Astrocyte (in vitro differentiated cells and primary cell): ENCODE results near the gene LIPM. TPM values are rescaled to one million over a fixed set of nuclear protein-coding genes. Genes with fewer than 3 reads are reported as not detected.

Source experiments
- DNase-seq: peaks from one replicate; pipeline ENCODE4 v3.0.0-alpha.2; 2010; ENCODE audit warnings: low read depth
- FAIRE-seq: peaks from 2 replicates; lab custom pipeline; 2011; peaks lifted over from hg19 to GRCh38; lab: Jason Lieb, UNC
- H2AFZ ChIP-seq: 2 replicates; pipeline ENCODE4 v1.6.0; 2012; ENCODE audit warnings: low read depth, low read length, inconsistent platforms
- H3K27ac ChIP-seq: 2 replicates; pipeline ENCODE4 v1.5.1; 2011; ENCODE audit warnings: low read depth, low read length, inconsistent platforms
- H3K27me3 ChIP-seq: 2 replicates; pipeline ENCODE4 v1.6.0; 2011; ENCODE audit warnings: low read length, inconsistent platforms; ENCODE audit not compliant: insufficient read depth
- H3K36me3 ChIP-seq: 2 replicates; pipeline ENCODE4 v1.5.1; 2011; ENCODE audit warnings: low read length, inconsistent platforms; ENCODE audit not compliant: insufficient read depth
- H3K4me1 ChIP-seq: 2 replicates; pipeline ENCODE4 v1.5.1; 2011; ENCODE audit warnings: low read length, inconsistent platforms; ENCODE audit not compliant: insufficient read depth
- H3K4me2 ChIP-seq: 2 replicates; pipeline ENCODE4 v1.6.0; 2012; ENCODE audit warnings: low read length, inconsistent platforms
- H3K4me3 ChIP-seq: 2 replicates; pipeline ENCODE4 v1.5.1; 2011; ENCODE audit warnings: low read depth, mild to moderate bottlenecking, low read length, inconsistent platforms; ENCODE audit not compliant: insufficient read depth
- H3K79me2 ChIP-seq: 2 replicates; pipeline ENCODE4 v1.6.0; 2012; ENCODE audit warnings: mild to moderate bottlenecking, low read length, inconsistent platforms; ENCODE audit not compliant: insufficient read depth
- H3K9ac ChIP-seq: 2 replicates; pipeline ENCODE4 v1.6.0; 2012; ENCODE audit warnings: mild to moderate bottlenecking, low read length, inconsistent platforms
- H3K9me3 ChIP-seq: 2 replicates; pipeline ENCODE4 v1.5.1; 2012; ENCODE audit warnings: low read depth, mild to moderate bottlenecking, low read length, inconsistent platforms; ENCODE audit not compliant: insufficient read depth
- H4K20me1 ChIP-seq: 2 replicates; pipeline ENCODE4 v1.6.0; 2012; ENCODE audit warnings: low read length, inconsistent platforms; ENCODE audit not compliant: insufficient read depth
- H3K27ac Mint-ChIP-seq: one replicate; pipeline ENCODE4 v1.8.0; 2021; ENCODE audit warnings: mild to moderate bottlenecking, mixed read lengths; ENCODE audit not compliant: unreplicated experiment
- H3K27me3 Mint-ChIP-seq: one replicate; pipeline ENCODE4 v1.8.0; 2021; ENCODE audit warnings: low read depth, mixed read lengths; ENCODE audit not compliant: unreplicated experiment
- H3K36me3 Mint-ChIP-seq: one replicate; pipeline ENCODE4 v1.8.0; 2021; ENCODE audit warnings: low read depth, mixed read lengths; ENCODE audit not compliant: unreplicated experiment
- H3K4me1 Mint-ChIP-seq: one replicate; pipeline ENCODE4 v1.8.0; 2021; ENCODE audit warnings: low read depth, mixed read lengths; ENCODE audit not compliant: unreplicated experiment
- H3K4me3 Mint-ChIP-seq: one replicate; pipeline ENCODE4 v1.8.0; 2021; ENCODE audit warnings: mild to moderate bottlenecking, moderate library complexity, mixed read lengths; ENCODE audit not compliant: unreplicated experiment
- H3K9me3 Mint-ChIP-seq: one replicate; pipeline ENCODE4 v1.8.0; 2021; ENCODE audit warnings: mild to moderate bottlenecking, mixed read lengths; ENCODE audit not compliant: unreplicated experiment
- EZH2 ChIP-seq: IDR thresholded peaks from 2 replicates; pipeline ENCODE4 v1.6.1; 2012; ENCODE audit warnings: mild to moderate bottlenecking, low read length, inconsistent platforms; ENCODE audit not compliant: insufficient read depth
- total RNA-seq: library from RNA; stranded (reverse); gene quantifications from 2 replicates; pipeline ENCODE4 v1.2.1, GENCODE V29; 2021
- TF ChIP-seq, protein P1 (sequence below): IDR thresholded peaks from 2 replicates; pipeline ENCODE4 v1.5.1; 2011; ENCODE audit warnings: low read depth, mild to moderate bottlenecking, inconsistent platforms, low read length, moderate library complexity; ENCODE audit not compliant: insufficient read depth

Gene LIPM
- total RNA-seq, 1 donor from 2014 or later = not detected

DNA sequence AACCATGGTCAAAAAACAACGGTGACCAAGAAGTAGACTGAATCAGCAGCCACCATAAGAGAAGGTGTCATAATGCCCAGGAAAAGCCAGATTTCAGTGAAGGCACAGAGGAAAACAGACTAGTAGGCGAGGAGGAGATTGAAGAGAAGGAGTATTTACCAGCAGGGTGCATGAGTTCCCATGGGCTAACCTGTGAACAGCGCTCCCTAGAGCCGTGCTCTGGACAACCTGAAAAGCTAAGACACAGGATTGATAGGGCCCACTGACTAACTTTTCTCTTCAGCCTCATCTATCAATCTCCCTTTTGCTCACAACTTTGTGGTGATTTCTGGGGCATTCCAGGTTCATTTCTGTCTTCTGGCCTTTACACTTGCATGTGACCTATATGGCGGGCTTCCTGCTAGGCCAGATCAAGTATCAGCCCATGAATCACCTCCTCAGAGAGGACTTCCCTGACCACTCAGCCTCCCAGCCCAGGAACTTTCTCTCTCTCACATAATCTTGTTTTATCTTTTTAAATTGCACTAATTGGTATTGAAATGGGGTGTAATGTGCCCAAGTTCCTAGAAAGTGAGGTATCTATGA, 36.3 kb downstream of the LIPM start:
- TF ChIP-seq EZH2 = no peak
- TF ChIP-seq, protein P1, sequence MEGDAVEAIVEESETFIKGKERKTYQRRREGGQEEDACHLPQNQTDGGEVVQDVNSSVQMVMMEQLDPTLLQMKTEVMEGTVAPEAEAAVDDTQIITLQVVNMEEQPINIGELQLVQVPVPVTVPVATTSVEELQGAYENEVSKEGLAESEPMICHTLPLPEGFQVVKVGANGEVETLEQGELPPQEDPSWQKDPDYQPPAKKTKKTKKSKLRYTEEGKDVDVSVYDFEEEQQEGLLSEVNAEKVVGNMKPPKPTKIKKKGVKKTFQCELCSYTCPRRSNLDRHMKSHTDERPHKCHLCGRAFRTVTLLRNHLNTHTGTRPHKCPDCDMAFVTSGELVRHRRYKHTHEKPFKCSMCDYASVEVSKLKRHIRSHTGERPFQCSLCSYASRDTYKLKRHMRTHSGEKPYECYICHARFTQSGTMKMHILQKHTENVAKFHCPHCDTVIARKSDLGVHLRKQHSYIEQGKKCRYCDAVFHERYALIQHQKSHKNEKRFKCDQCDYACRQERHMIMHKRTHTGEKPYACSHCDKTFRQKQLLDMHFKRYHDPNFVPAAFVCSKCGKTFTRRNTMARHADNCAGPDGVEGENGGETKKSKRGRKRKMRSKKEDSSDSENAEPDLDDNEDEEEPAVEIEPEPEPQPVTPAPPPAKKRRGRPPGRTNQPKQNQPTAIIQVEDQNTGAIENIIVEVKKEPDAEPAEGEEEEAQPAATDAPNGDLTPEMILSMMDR = no peak
- no peaks in the 10 kb centered on the region for H3K4me1 ChIP-seq
- H3K4me3 ChIP-seq = no peak overlapping the region
- no peaks in the 10 kb centered on the region for H4K20me1 ChIP-seq
- DNase-seq (no peak), FAIRE-seq (no peak)
- H2AFZ ChIP-seq = no peak overlapping the region
- no peaks in the 10 kb centered on the region for H3K36me3 ChIP-seq
- no peak overlapping the region for H3K4me2 ChIP-seq
- H3K27ac ChIP-seq = no peak overlapping the region
- Mint-ChIP-seq H3K36me3 (no peaks in the 10 kb centered on the region), H3K9me3 (no peaks in the 10 kb centered on the region), H3K27ac (no peak overlapping the region), H3K4me1 (no peaks in the 10 kb centered on the region), H3K4me3 (no peak overlapping the region), H3K27me3 (peaks cover 4% of the 10 kb centered on the region)
- no peak overlapping the region for H3K9ac ChIP-seq
- H3K27me3 ChIP-seq = no peaks in the 10 kb centered on the region
- no peaks in the 10 kb centered on the region for H3K9me3 ChIP-seq
- no peaks in the 10 kb centered on the region for H3K79me2 ChIP-seq

DNA sequence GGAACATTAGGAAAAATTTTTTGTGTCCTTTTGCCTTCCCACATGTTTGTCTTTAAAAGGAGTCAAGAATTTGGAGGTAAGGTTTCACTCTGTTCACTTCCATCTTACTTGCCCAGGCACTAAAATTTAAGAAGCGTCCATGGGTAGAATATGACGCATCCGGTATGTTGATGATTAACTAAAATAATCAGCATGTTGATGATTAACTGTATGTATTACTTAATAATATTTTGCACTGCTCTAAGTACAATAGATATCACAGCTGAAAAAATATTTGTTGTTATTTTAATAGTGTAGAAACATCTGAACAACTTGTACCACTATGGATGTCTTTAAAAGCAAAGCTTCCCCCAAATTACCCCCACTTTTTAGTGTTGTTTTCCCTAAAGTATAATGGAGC, 37.6 kb downstream of the LIPM start:
- no peak overlapping the region for H3K4me3 ChIP-seq
- no peaks in the 10 kb centered on the region for H3K36me3 Mint-ChIP-seq
- H2AFZ ChIP-seq = no peak overlapping the region
- H4K20me1 ChIP-seq = no peaks in the 10 kb centered on the region
- no peak overlapping the region for H3K4me3 Mint-ChIP-seq
- no peaks in the 10 kb centered on the region for H3K9me3 ChIP-seq
- DNase-seq = no peak
- H3K4me1 Mint-ChIP-seq = no peaks in the 10 kb centered on the region
- TF ChIP-seq, protein P1 = no peak
- no peak for TF ChIP-seq EZH2
- peaks cover 4% of the 10 kb centered on the region for H3K27me3 Mint-ChIP-seq
- H3K9me3 Mint-ChIP-seq = no peaks in the 10 kb centered on the region
- no peak overlapping the region for H3K27ac Mint-ChIP-seq
- no peaks in the 10 kb centered on the region for H3K4me1 ChIP-seq
- no peak overlapping the region for H3K27ac ChIP-seq
- FAIRE-seq = no peak
- H3K4me2 ChIP-seq = no peak overlapping the region
- no peaks in the 10 kb centered on the region for H3K36me3 ChIP-seq
- H3K27me3 ChIP-seq = no peaks in the 10 kb centered on the region
- no peaks in the 10 kb centered on the region for H3K79me2 ChIP-seq
- H3K9ac ChIP-seq = no peak overlapping the region

DNA sequence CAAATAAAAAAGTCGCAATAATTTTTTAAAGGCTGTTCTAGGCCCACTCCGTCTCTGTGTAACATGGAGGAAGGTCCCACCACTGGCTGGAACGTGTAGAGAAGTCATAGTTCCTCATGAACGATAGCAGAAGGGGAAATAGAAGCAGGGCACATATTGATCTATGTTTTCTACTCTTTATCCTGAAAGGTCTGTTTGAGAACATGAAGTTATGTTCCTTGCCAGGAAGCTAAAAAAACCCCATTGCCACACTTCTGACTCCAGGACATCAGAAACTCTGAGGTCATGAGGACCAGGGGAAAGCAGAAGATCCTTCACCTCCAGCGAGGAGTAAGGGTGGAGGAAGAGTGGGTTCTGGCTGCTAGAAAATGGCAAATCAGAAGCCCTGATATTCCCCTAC, 38.4 kb downstream of the LIPM start:
- Histone ChIP-seq H3K36me3 (no peaks in the 10 kb centered on the region), H3K27ac (no peak overlapping the region), H3K27me3 (no peaks in the 10 kb centered on the region), H3K9ac (no peak overlapping the region), H2AFZ (no peak overlapping the region), H3K79me2 (no peaks in the 10 kb centered on the region), H3K9me3 (no peaks in the 10 kb centered on the region), H4K20me1 (no peaks in the 10 kb centered on the region), H3K4me2 (no peak overlapping the region), H3K4me1 (no peaks in the 10 kb centered on the region), H3K4me3 (no peak overlapping the region)
- no peaks in the 10 kb centered on the region for H3K4me1 Mint-ChIP-seq
- TF ChIP-seq, protein P1 = no peak
- TF ChIP-seq EZH2 = no peak
- no peak overlapping the region for H3K27ac Mint-ChIP-seq
- H3K4me3 Mint-ChIP-seq = no peak overlapping the region
- DNase-seq (no peak), FAIRE-seq (no peak)
- peaks cover 4% of the 10 kb centered on the region for H3K27me3 Mint-ChIP-seq
- H3K9me3 Mint-ChIP-seq = no peaks in the 10 kb centered on the region
- H3K36me3 Mint-ChIP-seq = no peaks in the 10 kb centered on the region
